OCI-LY1 (cell line): ENCODE measurements around the gene YY2.

Experiments used
- H2AFZ ChIP-seq: fragments of 200-600 bp; sonication (generic), shearing (Covaris generic); 2 replicates; pipeline ENCODE4 v1.6.0; 2014; ENCODE audit warnings: antibody characterized with exemption, mild to moderate bottlenecking, low read length
- H3F3A ChIP-seq: fragments of 200-600 bp; sonication (generic), shearing (Covaris generic); 2 replicates; pipeline ENCODE4 v1.6.0; 2014; ENCODE audit warnings: mild to moderate bottlenecking, antibody characterized with exemption, low read length, moderate library complexity; ENCODE audit not compliant: insufficient read depth
- H3K27ac ChIP-seq: fragments of 200-600 bp; sonication (generic); 2 replicates; pipeline ENCODE4 v1.5.1; 2014; ENCODE audit warnings: low read length, mixed run types, mild to moderate bottlenecking, low read depth; ENCODE audit not compliant: poor library complexity, severe bottlenecking
- H3K27me3 ChIP-seq: fragments of 200-600 bp; sonication (generic); 2 replicates; pipeline ENCODE4 v1.6.0; 2014; ENCODE audit warnings: antibody characterized with exemption, mild to moderate bottlenecking, low read length, moderate library complexity; ENCODE audit not compliant: insufficient read depth
- H3K36me3 ChIP-seq: fragments of 200-600 bp; sonication (generic); 2 replicates; pipeline ENCODE4 v1.6.1; 2014; ENCODE audit warnings: mild to moderate bottlenecking, antibody characterized with exemption, low read length, moderate library complexity, mixed read lengths; ENCODE audit not compliant: insufficient read depth
- H3K4me1 ChIP-seq: fragments of 200-600 bp; sonication (generic); 2 replicates; pipeline ENCODE4 v1.5.1; 2014; ENCODE audit warnings: mild to moderate bottlenecking, low read length, moderate library complexity; ENCODE audit not compliant: insufficient read depth, severe bottlenecking
- H3K4me2 ChIP-seq: fragments of 200-600 bp; sonication (generic), shearing (Covaris generic); 2 replicates; pipeline ENCODE4 v1.6.1; 2014; ENCODE audit warnings: low read length
- H3K4me3 ChIP-seq: fragments of 200-600 bp; sonication (generic); 2 replicates; pipeline ENCODE4 v1.5.1; 2014; ENCODE audit warnings: low read length, low read depth, mild to moderate bottlenecking, mixed read lengths; ENCODE audit not compliant: poor library complexity, severe bottlenecking
- H3K79me2 ChIP-seq: fragments of 200-600 bp; shearing (Covaris generic); 2 replicates; pipeline ENCODE4 v1.6.1; 2016; ENCODE audit warnings: mixed run types, low read length, mixed read lengths; ENCODE audit not compliant: insufficient read depth
- H3K9ac ChIP-seq: fragments of 200-600 bp; sonication (generic), shearing (Covaris generic); 2 replicates; pipeline ENCODE4 v1.6.1; 2014; ENCODE audit warnings: mild to moderate bottlenecking, low read length, mixed read lengths
- H3K9me2 ChIP-seq: fragments of 200-600 bp; sonication (generic), shearing (Covaris generic); 2 replicates; pipeline ENCODE4 v1.6.1; 2014; ENCODE audit warnings: low read depth, mild to moderate bottlenecking, low read length, mixed read lengths
- H3K9me3 ChIP-seq: fragments of 200-600 bp; shearing (Covaris generic); 2 replicates; pipeline ENCODE4 v1.6.1; 2014; ENCODE audit warnings: low read length, mixed read lengths
- H4K20me1 ChIP-seq: fragments of 200-600 bp; sonication (generic), shearing (Covaris generic); 2 replicates; pipeline ENCODE4 v1.6.0; 2016; ENCODE audit warnings: mild to moderate bottlenecking, low read length; ENCODE audit not compliant: insufficient read depth
- CTCF ChIP-seq: fragments of 200-600 bp; sonication (generic), shearing (Covaris generic); IDR thresholded peaks from 2 replicates; pipeline ENCODE4 v1.5.1; 2017; ENCODE audit warnings: mild to moderate bottlenecking, antibody characterized with exemption, low read length, moderate library complexity, mixed read lengths
- EZH2 ChIP-seq: fragments of 200-600 bp; sonication (generic), shearing (Covaris generic); IDR thresholded peaks from 2 replicates; pipeline ENCODE4 v1.8.0; 2017; ENCODE audit warnings: borderline replicate concordance, mixed run types, mild to moderate bottlenecking, antibody characterized with exemption, low read length, moderate library complexity, mixed read lengths

YY2 gene

GRCh38 chrX:21907260-21907659 lies 51.5 kb downstream of the YY2 start:
- H3K27ac ChIP-seq: no peak overlapping the region
- no peaks in the 10 kb centered on the region for H3K9me2 ChIP-seq

More at GRCh38 chrX:21907260-21907659, 51.5 kb downstream of the YY2 start:
- no peaks in the 10 kb centered on the region for H3K79me2 ChIP-seq
- no peaks in the 10 kb centered on the region for H3K4me1 ChIP-seq
- no peak overlapping the region for H2AFZ ChIP-seq
- no peaks in the 10 kb centered on the region for H3F3A ChIP-seq
- no peaks in the 10 kb centered on the region for H4K20me1 ChIP-seq
- no peak overlapping the region for H3K4me2 ChIP-seq
- TF ChIP-seq EZH2: no peak
- no peak for TF ChIP-seq CTCF
- no peaks in the 10 kb centered on the region for H3K9me3 ChIP-seq
- no peaks in the 10 kb centered on the region for H3K27me3 ChIP-seq
- H3K9ac ChIP-seq: no peak overlapping the region
- no peaks in the 10 kb centered on the region for H3K36me3 ChIP-seq
- H3K4me3 ChIP-seq: no peak overlapping the region
